22Rv1 (cell line): ENCODE results near the gene HERC6.
A peak's percentile ranks its signal among the peaks of the same experiment; 100 is the strongest.
"Not testable (repeated sequence)": the region's sequence is repeated elsewhere in the genome, so short reads cannot be mapped to it uniquely, and the experiment has no call there.

Experiments used
- H3K27ac ChIP-seq: fragments of 450-650 bp; 2 replicates; pipeline ENCODE4 v1.5.1; 2017
- CTCF ChIP-seq: fragments of 450-650 bp; IDR thresholded peaks from 2 replicates; pipeline ENCODE4 v1.5.1; 2017; ENCODE audit warnings: mild to moderate bottlenecking
- ZFX ChIP-seq: fragments of 450-650 bp; IDR thresholded peaks from 2 replicates; pipeline ENCODE4 v1.6.1; 2017; ENCODE audit warnings: antibody characterized with exemption, borderline replicate concordance

The HERC6 gene

GRCh38 chr4:88366460-88366859, 12.2 kb upstream of the HERC6 start:
- H3K27ac ChIP-seq: no peak overlapping the region
- TF ChIP-seq ZFX: no peak
- TF ChIP-seq CTCF: no peak

- TF ChIP-seq ZFX: no peak
- no peak for TF ChIP-seq CTCF
- H3K27ac ChIP-seq: no peak overlapping the region
Observed at GRCh38 chr4:88367826-88368225, 10.8 kb upstream of the HERC6 start.

GRCh38 chr4:88369180-88369812, 9.4 kb upstream of the HERC6 start:
- TF ChIP-seq CTCF: peak; percentile 83
- not testable (repeated sequence) for H3K27ac ChIP-seq

- no peak overlapping the region for H3K27ac ChIP-seq
- TF ChIP-seq CTCF: no peak
- TF ChIP-seq ZFX: no peak
Observed at GRCh38 chr4:88381123-88381522, 2.5 kb downstream of the HERC6 start.

- no peak for TF ChIP-seq ZFX
- no peak for TF ChIP-seq CTCF
- H3K27ac ChIP-seq: no peak overlapping the region
Observed at GRCh38 chr4:88382621-88383020, 4.0 kb downstream of the HERC6 start.

GRCh38 chr4:88390128-88390527, 11.5 kb downstream of the HERC6 start:
- no peak overlapping the region for H3K27ac ChIP-seq
- TF ChIP-seq ZFX: no peak
- no peak for TF ChIP-seq CTCF

GRCh38 chr4:88391703-88392102, 13.1 kb downstream of the HERC6 start:
- no peak overlapping the region for H3K27ac ChIP-seq
- TF ChIP-seq CTCF (no peak), ZFX (no peak)
